HG03521 (cell line): Measurements from ENCODE around the gene SLC23A3.

Experiments
- ATAC-seq: cut with Tn5 transposase; IDR thresholded peaks from one replicate; pipeline ENCODE4 v1.9.1; 2021; ENCODE audit warnings: mild to moderate bottlenecking, moderate library complexity; ENCODE audit not compliant: unreplicated experiment

The SLC23A3 gene

GRCh38 chr2:219116776-219117646, 52.8 kb downstream of the SLC23A3 start:
- ATAC-seq: no peak

- no peak for ATAC-seq
Measured at GRCh38 chr2:219112651-219113338, 57.0 kb downstream of the SLC23A3 start.

- ATAC-seq: no peak
Measured at GRCh38 chr2:219112062-219112406, 57.8 kb downstream of the SLC23A3 start.
